ENCODE results near the gene TRAPPC12.

- TF ChIP-seq CTCF (IDR thresholded peaks at IDR 0.05) (no peak), POLR2A (IDR thresholded peaks at IDR 0.05) (no peak)
Observed at GRCh38 chr2:3487028-3487425, 107.5 kb downstream of the TRAPPC12 start.

Data from vagina (tissue), 2 donors.